NAMALWA (cell line): ENCODE measurements around the gene ACTR6.
"Not testable (repeated sequence)": the region's sequence is repeated elsewhere in the genome, so short reads cannot be mapped to it uniquely, and the experiment has no call there.

Experiments used
- DNase-seq: peaks from one replicate; pipeline ENCODE4 v3.0.0-alpha.2; 2015; ENCODE audit warnings: low spot score

Gene ACTR6

DNA sequence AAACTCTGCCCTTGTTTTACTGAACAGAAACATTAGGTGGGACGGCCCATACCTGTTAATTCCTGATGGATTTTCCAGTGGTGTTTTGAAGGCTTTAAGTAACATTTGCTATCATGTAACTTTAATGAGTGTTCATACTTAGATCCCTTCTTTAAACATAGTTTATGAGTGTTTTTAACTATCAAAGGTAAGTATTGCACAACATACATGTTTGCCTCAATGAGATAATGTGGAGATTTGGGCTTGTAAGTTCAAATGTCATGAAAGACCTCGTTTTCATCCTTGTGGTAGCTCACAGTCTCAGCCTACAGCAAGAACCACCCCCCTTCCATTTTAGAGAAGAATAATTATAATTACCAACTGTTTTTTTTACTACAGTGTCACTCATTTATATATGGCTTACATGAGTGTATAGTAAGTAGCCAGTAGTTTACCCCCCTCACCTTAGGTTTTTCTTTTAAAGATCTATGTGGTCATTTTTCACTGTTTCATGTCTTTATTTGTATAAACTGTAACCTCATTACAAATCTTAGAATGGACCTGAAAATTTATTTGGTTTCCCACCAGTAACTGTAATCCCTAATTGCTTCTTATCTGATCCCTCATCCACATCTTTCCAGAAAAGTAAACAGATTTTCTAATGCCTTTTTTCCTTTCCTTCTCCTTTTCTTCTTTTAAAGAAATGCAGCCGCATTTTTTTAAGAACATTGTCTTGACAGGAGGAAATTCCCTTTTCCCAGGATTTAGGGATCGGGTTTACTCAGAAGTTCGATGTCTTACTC, 18.9 kb downstream of the ACTR6 start:
- no peak for DNase-seq

DNA sequence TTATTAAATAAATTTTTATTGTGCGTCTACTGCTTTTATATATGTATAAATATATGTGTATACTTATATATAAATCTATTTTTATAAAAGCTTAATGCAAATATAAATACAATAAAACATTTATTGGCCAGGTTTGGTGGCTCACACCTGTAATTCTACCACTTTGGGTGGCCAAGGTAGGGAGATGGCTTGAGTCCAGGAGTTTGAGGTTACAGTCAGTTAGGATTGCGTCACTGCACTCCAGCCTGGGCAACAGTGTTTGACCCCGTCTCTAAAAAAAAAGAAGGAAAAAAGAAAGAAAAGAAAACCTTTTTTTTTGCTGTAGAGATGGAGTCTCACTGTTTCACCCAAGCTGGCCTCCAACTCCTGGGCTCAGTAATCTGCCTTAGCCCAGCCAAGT, 20.9 kb downstream of the ACTR6 start:
- DNase-seq: no peak

GRCh38 chr12:100222173-100222572, 21.6 kb downstream of the ACTR6 start:
- DNase-seq: not testable (repeated sequence)

DNA sequence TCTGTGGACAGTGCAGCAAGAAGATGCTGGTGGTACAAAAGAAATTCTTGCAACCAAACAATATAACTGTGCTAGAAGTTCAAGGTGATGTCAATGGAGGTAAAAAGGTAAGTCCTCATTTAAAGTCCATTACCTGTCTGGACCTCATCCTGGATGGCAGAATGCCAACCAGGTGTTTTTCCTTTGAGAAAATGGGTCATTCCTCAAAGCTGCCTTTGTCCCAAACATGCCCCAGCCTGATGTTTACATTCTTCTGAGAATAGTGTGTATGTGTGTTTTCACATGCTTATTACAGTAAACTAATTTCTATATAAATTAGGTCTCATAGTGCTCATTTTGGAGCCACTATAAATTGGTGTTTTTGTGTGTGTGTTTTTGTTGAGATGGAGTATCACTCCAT, 24.9 kb downstream of the ACTR6 start:
- no peak for DNase-seq

- peak; percentile 14 for DNase-seq
Observed at GRCh38 chr12:100229036-100229635, 28.5 kb downstream of the ACTR6 start.

DNA sequence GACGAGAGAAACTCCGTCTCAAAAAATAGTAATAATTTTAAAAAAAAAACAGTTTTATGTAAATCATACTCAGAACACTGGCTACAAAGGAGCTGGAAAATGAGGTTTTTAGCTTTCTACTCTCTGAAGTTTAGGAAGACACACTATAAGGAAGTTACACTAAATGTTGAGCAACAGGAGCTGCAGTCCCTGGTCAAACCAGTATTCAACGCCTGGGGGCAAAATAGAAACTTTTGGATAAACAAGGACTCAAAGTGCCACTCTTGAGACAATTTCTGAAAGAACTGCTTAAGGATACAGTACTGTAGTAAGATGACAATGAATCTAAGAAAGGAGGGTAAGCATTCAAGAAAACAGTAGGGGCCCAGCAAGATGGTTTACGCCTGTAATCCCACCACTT, 29.3 kb downstream of the ACTR6 start:
- no peak for DNase-seq

- not testable (repeated sequence) for DNase-seq
Observed at GRCh38 chr12:100231873-100232272, 31.3 kb downstream of the ACTR6 start.

DNA sequence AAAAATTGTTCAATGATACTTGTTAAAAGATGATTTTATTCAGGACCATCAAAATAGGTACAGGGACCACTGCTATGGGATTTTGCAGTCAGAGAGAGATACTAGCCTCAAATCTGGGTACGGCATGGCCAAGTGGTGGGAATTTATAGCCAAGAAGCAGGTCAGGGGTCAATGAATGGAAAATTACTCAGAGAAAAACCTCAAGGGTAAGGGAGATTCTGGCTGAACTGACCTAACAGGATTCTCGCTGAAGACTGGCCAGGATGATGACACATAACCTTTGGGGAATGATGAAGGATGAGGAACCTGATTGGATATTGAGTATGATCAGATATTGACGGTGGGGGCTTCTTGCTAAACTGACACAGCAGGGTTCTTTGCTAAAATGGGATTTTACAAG, 33.6 kb downstream of the ACTR6 start:
- no peak for DNase-seq

- DNase-seq: peak; percentile 63
Observed at GRCh38 chr12:100234591-100235304, 34.1 kb downstream of the ACTR6 start.

- no peak for DNase-seq
Observed at GRCh38 chr12:100238801-100239200, 38.2 kb downstream of the ACTR6 start.

- DNase-seq: no peak
Observed at GRCh38 chr12:100239589-100239988, 39.0 kb downstream of the ACTR6 start.

GRCh38 chr12:100243137-100243536, 42.5 kb downstream of the ACTR6 start:
- DNase-seq: no peak

DNA sequence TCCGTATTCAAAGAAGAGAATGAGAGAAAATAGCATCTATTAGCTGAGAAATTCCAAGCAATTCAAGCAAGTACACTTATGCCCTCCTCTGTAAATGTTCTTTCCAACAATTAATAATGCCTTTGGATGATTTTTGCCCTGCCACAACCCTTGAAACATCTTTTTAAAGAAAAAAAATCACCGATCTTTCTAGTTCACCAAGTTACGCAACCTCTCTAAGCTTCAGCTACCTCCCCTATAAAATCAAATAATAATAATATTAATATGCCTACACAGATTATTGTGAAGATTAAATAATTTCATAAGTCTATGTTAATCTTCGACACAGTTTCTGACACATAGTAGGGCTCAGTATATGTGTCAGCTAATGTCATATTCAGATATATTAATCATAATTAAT, 47.1 kb downstream of the ACTR6 start:
- DNase-seq: no peak

DNA sequence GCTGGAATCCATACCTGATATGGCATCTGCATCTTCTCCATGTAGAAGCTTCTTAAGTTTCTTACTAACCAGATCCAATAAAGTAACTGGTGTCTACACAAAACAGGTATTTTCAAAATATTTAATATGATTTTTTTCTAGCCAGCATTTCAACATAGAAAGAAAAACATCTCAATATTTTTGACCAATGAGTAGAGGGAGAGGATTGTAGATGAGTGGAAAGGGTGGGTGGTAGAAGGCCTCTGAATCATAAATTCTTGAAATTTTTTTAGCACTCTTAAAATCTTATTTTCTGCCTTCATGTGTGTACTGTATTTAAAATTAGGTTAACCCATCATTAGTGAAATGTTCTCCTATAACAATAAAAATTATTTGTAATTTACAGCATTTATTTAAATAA, 48.3 kb downstream of the ACTR6 start:
- DNase-seq: no peak

- no peak for DNase-seq
Observed at GRCh38 chr12:100249941-100250340, 49.3 kb downstream of the ACTR6 start.

DNA sequence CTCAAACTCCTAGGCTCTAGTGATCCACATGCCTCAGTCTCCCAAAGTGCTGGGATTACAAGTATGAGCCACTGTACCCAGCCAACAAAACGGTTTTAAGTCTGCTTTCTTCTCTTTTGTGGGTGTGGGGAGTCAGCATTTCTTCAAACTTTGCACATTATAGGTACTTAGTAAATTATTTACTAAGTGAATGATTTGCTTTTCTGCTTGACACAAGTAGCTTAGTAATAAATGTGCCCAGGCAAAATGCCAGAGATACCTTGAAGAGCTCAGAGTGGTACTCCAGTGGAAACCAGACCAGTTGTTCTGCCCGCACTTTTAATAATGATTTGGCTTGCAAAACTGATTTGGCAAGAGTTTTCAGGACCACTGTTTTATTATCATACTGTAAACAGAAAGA, 51.3 kb downstream of the ACTR6 start:
- DNase-seq: no peak

DNA sequence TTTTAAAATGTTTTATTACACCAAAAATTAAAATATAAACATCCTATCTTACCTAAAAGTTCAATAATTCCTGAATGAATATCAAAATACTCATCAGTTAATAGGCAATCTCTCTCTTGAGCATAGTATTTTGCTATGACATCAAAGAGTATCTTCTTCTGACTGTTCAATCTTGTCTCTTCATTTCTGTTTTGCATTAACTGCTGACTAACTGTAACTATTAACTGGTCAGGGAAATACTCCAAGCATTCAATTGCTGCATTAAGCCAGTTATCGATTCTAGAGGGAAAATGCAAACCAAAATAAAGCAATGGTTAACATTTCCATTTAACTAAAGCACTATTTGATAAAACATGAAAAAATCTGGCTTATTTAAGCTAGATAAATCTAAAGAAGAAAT, 52.8 kb downstream of the ACTR6 start:
- DNase-seq: no peak

GRCh38 chr12:100254876-100255275, 54.3 kb downstream of the ACTR6 start:
- DNase-seq: no peak

DNA sequence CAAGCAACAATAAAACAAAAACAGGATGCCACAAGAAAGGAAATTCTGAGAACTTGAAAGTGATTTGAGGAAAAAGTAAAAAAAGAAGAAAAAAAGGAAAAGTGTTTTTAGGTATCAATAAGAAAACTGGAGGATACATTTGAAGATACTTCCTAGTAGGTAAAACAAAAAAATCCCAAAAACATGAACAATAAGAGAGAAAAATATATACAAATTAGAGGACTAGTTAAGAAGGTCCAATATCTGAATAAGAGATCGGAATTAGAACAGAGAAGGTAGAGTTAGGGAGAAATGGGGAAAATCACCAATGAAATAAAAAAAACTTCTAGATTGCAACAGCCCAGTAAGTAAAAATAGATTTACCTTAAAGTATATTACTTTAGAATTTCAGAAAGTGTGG, 57.5 kb downstream of the ACTR6 start:
- DNase-seq: no peak

DNA sequence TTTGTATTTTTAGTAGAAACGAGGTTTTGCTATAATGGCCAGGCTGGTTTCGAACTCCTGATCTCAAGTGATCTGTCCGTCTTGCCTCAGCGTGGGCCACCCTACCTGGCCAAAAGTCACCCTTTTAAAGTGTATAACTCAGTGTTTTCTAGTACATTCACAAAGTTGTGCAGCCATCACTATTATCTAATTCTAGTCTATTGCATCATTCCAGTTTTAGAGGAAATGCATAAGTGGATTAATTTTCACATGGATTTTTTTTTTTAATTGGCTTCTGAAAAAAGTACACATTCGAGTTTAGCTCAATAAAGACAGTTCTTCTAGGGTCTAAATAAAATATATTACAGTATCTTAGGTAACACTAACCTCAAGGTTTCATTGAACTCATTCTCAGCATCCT, 62.5 kb downstream of the ACTR6 start:
- DNase-seq: no peak

DNA sequence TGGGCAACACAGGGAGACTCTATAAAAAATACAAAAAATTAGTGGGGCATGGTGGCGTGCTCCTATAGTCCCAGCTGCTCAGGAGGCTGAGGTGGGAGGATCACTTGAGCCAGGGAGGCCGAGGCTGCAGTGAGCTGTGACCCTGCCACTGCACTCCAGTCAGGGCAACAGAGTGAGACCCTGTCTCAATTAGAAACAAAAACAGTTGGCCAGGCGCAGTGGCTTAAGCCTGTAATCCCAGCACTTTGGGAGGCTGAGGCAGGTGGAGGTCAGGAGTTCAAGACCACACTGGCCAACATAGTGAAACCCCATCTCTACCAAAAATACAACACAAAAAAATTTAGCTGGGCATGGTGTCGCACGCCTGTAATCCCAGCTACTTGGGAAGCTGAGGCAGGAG, 64.5 kb downstream of the ACTR6 start:
- not testable (repeated sequence) for DNase-seq

GRCh38 chr12:100265732-100266584, 65.3 kb downstream of the ACTR6 start:
- DNase-seq: no peak

GRCh38 chr12:100266585-100266834, 65.9 kb downstream of the ACTR6 start:
- DNase-seq: peak; percentile 90
